Activated CD8-positive, alpha-beta T cell treated with anti-CD3 and anti-CD28 coated beads for 36 hours (primary cell): Measurements from ENCODE around the gene PDZD2. TPM values are rescaled to one million over a fixed set of nuclear protein-coding genes. Genes with fewer than 3 reads are reported as not detected.

ENCODE experiments used
- ATAC-seq: fragments of 200-7000 bp; cut with Tn5 transposase; one replicate; pipeline ENCODE4 v1.10.0; 2021; ENCODE audit warnings: mild to moderate bottlenecking, moderate library complexity
- CTCF ChIA-PET: fragments of 350-600 bp; sonication (Branson Sonifier 250); formaldehyde crosslinking; loops from one replicate; lab custom pipeline; 2021; ENCODE audit warnings: antibody characterized with exemption; lab: Charles Lee
- POLR2A ChIA-PET: fragments of 350-600 bp; sonication (Branson Sonifier 250); formaldehyde crosslinking; loops from one replicate; lab custom pipeline; 2021; ENCODE audit warnings: antibody characterized with exemption; lab: Charles Lee
- DNase-seq: peaks from one replicate; pipeline ENCODE4 v3.0.0-alpha.2; 2020
- H3K27ac Mint-ChIP-seq: one replicate; pipeline ENCODE4 v1.8.0; 2021; ENCODE audit warnings: mild to moderate bottlenecking, mixed read lengths
- H3K27me3 Mint-ChIP-seq: one replicate; pipeline ENCODE4 v1.8.0; 2021; ENCODE audit warnings: mixed read lengths
- H3K36me3 Mint-ChIP-seq: one replicate; pipeline ENCODE4 v1.8.0; 2021; ENCODE audit warnings: low read depth, mixed read lengths
- H3K4me1 Mint-ChIP-seq: one replicate; pipeline ENCODE4 v1.8.0; 2021; ENCODE audit warnings: low read depth, mixed read lengths
- H3K4me3 Mint-ChIP-seq: one replicate; pipeline ENCODE4 v1.8.0; 2021; ENCODE audit warnings: mild to moderate bottlenecking, moderate library complexity, mixed read lengths
- H3K9me3 Mint-ChIP-seq: one replicate; pipeline ENCODE4 v1.8.0; 2021; ENCODE audit warnings: mixed read lengths
- CTCF ChIP-seq: fragments of 200-600 bp; IDR thresholded peaks from one replicate; pipeline ENCODE4 v1.8.0; 2022; ENCODE audit warnings: antibody characterized with exemption, mild to moderate bottlenecking
- intact Hi-C: fragments of 100-400 bp; cut with micrococcal nuclease; formaldehyde crosslinking; loops from one replicate; pipeline ENCODE4 v1.10.0; 2022
- total RNA-seq, 2 experiments: library from RNA; stranded (reverse); gene quantifications; one replicate each; pipeline ENCODE4 v1.2.3, GENCODE V29; 2021

The PDZD2 gene
- total RNA-seq, 2 experiments from 2014 or later, result not detected

- ATAC-seq (no peak), DNase-seq (no peak)
- peaks cover 3% of the 10 kb centered on the region for H3K4me1 Mint-ChIP-seq
- intact Hi-C loops, result no loop called here
- H3K27me3 Mint-ChIP-seq, result no peaks in the 10 kb centered on the region
- ChIA-PET POLR2A (no interaction called here), CTCF (interaction anchor here (0.6 to 2.5 kb wide), 2 partner anchors 15 to 569 kb away, joined by 3 to 14 read pairs; no protein-coding TSS in a partner anchor)
- no peaks in the 10 kb centered on the region for H3K9me3 Mint-ChIP-seq
- H3K4me3 Mint-ChIP-seq, result no peak overlapping the region
- no peak overlapping the region for H3K27ac Mint-ChIP-seq
- no peak for TF ChIP-seq CTCF
- peaks cover 40% of the 10 kb centered on the region for H3K36me3 Mint-ChIP-seq
Observed at GRCh38 chr5:32107291-32107690, 468.4 kb downstream of the PDZD2 start.

- Mint-ChIP-seq H3K27me3 (no peaks in the 10 kb centered on the region), H3K4me1 (peaks cover 2% of the 10 kb centered on the region), H3K9me3 (no peaks in the 10 kb centered on the region), H3K4me3 (no peak overlapping the region), H3K36me3 (peaks cover 40% of the 10 kb centered on the region), H3K27ac (no peak overlapping the region)
- ChIA-PET POLR2A (no interaction called here), CTCF (interaction anchor here (2.5 kb wide), 1 partner anchor 15 kb away, joined by 14 read pairs; no protein-coding TSS in a partner anchor)
- DNase-seq (no peak), ATAC-seq (no peak)
- TF ChIP-seq CTCF, result no peak
- intact Hi-C loops, result no loop called here
Observed at GRCh38 chr5:32108167-32108566, 469.2 kb downstream of the PDZD2 start.

GRCh38 chr5:32109236-32109635 lies 470.3 kb downstream of the PDZD2 start:
- POLR2A ChIA-PET, result no interaction called here
- H3K4me3 Mint-ChIP-seq, result no peak overlapping the region
- no peak for DNase-seq
- no peak for TF ChIP-seq CTCF
- intact Hi-C loops, result no loop called here
- no peaks in the 10 kb centered on the region for H3K9me3 Mint-ChIP-seq
- no peaks in the 10 kb centered on the region for H3K27me3 Mint-ChIP-seq
- no peak overlapping the region for H3K27ac Mint-ChIP-seq
- CTCF ChIA-PET, result interaction anchor here (0.6 to 2.5 kb wide), 3 partner anchors 11 to 27 kb away, joined by 3 to 14 read pairs (median 3); no protein-coding TSS in a partner anchor
- peaks cover 35% of the 10 kb centered on the region for H3K36me3 Mint-ChIP-seq
- ATAC-seq, result no peak
- H3K4me1 Mint-ChIP-seq, result peaks cover 2% of the 10 kb centered on the region

GRCh38 chr5:32110111-32110696 lies 471.3 kb downstream of the PDZD2 start:
- Mint-ChIP-seq H3K27ac (no peak overlapping the region), H3K4me3 (no peak overlapping the region), H3K4me1 (peaks cover 4% of the 10 kb centered on the region), H3K27me3 (no peaks in the 10 kb centered on the region), H3K9me3 (no peaks in the 10 kb centered on the region), H3K36me3 (peaks cover 43% of the 10 kb centered on the region)
- no peak for TF ChIP-seq CTCF
- ChIA-PET CTCF (interaction anchor here (1.0 kb wide), 1 partner anchor 33 kb away, joined by 4 read pairs; no protein-coding TSS in a partner anchor), POLR2A (no interaction called here)
- DNase-seq (no peak), ATAC-seq (no peak)
- intact Hi-C loops, result no loop called here

- no peak for TF ChIP-seq CTCF
- Mint-ChIP-seq H3K27ac (peak overlapping the region; percentile 69), H3K27me3 (no peaks in the 10 kb centered on the region), H3K9me3 (no peaks in the 10 kb centered on the region), H3K4me1 (peaks cover 39% of the 10 kb centered on the region), H3K36me3 (peaks cover 52% of the 10 kb centered on the region), H3K4me3 (no peak overlapping the region)
- CTCF ChIA-PET, result interaction anchor here (0.7 to 1.5 kb wide), 4 partner anchors 11 to 212 kb away, joined by 3 to 5 read pairs (median 3); no protein-coding TSS in a partner anchor
- POLR2A ChIA-PET, result no interaction called here
- DNase-seq (no peak), ATAC-seq (peak; percentile 17)
- intact Hi-C loops, result no loop called here
Observed at GRCh38 chr5:32115985-32116384, 477.1 kb downstream of the PDZD2 start.
